T1000 (cell line): ENCODE results near the gene ATP2B2.

Experiments
- DNase-seq: peaks from one replicate; lab custom pipeline; 2025; ENCODE audit warnings: mixed read lengths; lab: John Stamatoyannopoulos, UW

The ATP2B2 gene

DNA sequence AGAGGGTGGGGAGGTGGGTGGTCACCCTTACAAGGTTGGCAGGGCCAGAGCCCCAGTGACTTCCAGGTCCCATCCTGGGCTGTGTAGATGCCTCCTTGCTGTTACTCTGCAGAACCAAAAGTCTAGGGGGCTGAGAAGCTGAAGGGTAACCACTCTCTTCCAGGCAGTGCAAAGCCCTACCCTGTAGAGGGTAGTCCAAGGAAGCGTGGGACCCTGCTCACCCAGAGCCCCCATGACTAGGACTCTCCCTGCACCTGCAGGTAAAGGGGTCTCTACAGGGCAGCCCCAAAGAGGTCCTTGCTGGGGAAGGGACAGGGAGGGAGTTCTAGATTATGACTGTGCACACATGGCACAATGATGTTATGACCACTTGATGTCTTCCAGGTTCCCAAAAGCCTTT lies 226.9 kb downstream of the ATP2B2 start:
- no peak for DNase-seq

DNA sequence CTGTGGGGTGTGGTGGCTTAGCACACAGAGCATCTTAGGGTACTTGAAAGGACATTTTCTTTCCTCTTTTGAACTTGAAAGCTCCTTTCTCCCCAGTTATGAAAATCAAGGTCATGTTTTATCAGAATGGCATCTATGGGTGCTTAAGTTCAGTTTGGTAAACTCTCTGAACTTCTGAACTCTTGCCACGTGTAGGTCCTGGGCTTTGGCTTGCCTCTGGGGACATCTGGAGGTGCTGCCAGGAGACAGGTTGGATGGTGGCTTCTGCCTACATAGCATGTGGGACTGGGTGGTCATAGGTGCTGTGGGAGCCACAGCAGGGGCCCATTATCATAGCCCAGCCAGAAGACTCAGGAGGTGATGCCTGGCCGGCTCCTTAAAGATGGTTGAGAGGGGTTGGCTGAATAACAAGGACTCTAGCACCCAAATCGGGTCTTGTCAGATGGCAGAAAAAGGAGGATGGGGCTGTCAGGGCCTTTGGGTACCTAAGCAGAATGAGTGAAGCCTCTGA lies 228.2 kb downstream of the ATP2B2 start:
- DNase-seq, result no peak

DNA sequence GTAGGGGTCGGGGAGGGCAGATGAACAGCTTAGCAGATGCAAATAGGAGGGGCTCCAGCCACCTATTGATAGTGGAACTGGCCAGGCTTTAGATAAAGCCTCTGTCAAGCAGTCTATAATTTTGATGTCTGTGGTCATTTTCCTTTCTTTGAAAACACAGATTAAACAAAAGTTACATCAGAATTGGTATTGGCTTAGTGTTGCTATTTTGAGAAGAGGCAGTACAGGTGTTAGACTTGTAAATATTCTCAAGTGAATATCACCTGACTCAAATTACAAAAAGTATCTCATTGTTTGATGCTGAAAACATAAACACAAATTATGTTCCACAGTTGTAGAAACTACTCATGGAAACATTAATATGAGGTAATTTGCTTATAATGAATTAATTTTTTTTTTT lies 230.8 kb downstream of the ATP2B2 start:
- no peak for DNase-seq
